NCI-H2107 treated with DMSO at 0.1 percent for 48 hours (cell line): ENCODE data around the gene ESAM.

Experiments
- DNase-seq: peaks from one replicate; lab custom pipeline; 2025; ENCODE audit not compliant: unreplicated experiment; lab: John Stamatoyannopoulos, UW

ESAM gene

DNA sequence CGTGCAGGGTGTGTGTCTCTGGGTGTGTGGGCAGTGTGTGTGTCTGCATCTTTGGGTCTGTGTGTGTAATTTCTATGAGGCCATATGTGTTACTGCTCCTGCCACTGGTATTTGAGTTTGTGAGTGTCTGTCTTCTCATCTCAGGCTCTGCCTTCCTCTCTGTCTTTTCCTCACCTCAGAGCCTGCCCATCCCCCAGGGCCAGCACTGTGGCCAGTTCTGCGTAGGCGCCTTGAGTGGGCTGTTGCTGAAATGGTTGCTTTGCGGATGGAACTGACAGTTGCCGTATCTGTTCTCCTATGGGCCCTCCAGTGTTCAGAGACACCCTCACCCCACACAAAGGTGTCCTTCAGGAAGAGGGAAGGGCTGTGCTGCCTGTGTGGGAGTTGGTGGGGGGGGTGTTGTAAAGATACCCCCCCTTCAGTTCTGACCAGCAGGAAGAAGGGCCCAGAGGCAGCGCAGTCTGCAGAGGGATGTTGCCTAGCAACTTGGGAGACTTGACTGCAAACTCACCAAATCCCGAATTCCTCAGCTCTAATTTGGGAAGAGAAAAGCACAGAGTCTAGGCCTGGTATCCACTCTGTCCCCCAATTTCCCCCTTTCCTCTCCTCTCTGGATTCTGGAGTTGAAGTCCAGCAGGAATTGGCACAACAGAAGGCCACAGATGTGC, 24.3 kb downstream of the ESAM start:
- no peak for DNase-seq

DNA sequence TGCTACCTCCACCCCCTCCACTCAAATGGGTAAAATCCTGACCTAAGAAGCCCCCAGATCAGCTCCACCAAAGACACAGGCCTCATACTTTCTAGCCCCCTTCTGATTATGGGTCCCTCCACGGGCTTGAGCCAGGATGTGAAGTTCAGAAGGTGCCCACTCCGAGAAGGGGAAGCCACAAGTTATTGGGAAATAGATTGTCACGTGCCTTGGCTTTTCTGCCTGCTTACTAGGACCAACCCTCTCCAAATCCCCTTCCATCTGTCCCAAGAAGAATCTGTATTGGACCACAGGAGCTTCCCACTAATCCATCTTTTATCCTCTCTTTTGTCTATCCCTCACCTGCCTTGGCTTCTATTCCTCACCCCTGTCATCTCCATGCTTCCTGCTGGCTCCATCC, 25.4 kb downstream of the ESAM start:
- DNase-seq = no peak

DNA sequence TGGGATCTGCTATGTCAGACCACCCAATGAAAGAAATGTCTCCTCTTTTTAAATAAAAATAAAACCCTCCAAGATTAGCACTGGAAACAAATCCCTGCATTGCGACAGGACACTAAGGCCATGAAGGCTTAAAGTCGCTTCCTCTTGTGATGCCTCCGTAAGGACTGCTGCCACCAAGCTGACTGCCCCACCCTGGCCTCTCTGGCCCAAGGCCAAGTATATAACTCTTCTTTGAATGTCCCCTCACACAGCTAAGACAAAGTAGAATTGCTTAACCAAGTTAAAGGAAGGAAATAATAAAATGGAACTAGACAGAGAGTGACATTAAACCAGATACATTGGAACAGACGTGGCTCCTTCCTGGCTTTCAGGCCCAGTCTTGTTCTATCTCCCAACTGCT, 29.9 kb downstream of the ESAM start:
- no peak for DNase-seq

DNA sequence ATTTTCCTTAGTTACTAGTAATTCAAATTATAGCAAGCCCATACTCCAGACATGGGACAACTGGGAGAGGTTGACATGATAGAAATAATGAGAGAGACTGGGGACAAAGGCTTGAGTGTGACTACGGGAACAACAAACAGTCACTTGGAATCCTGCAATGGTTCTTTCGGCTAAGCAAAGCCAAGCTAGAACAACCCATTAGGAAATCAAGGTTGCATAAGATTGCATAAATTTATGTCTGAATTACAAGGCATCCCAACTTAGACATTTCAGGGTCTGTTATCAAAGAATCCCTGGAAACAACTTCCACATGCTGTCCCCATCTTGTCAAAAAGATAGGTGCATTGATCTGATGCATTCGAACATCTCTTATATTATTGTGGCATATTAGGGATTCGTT, 32.5 kb downstream of the ESAM start:
- no peak for DNase-seq

DNA sequence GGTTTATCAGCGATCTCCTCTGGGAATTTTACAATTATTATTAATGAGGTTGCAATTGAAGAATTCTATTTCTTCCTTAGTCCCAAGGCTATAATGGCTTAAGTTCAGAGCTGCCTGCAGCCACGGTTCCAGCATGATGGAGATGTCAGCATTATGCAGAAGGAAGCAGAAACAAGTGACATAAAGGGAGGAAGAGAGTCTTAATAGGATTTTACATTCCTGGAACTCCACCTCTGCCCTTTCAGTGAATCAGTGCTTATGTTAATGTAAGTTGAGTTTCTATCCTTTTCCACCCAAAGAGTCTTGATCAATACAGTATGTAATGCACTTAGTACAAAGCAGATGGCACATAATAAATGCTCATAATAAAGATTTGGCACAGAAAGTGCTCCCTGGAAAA, 34.0 kb downstream of the ESAM start:
- DNase-seq = no peak

DNA sequence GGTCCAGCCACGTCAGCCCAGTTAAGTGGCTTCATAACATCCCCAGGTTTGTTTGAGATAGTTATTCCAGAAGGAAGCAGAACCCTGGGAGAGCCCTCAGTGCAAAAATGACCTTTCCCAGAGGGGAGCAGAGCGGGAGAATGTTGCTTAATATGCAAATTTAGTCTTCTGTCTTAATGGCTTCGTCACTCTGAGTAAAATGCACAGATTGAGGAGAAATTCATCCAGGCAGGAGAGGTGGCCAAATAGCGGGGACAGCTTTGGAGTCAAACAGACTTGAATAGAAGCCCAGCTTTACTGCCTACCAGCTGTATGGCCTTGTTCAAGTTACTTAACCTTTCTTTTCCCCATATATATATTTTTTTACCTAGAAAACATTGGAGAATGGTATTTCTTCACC, 34.6 kb downstream of the ESAM start:
- DNase-seq = no peak

DNA sequence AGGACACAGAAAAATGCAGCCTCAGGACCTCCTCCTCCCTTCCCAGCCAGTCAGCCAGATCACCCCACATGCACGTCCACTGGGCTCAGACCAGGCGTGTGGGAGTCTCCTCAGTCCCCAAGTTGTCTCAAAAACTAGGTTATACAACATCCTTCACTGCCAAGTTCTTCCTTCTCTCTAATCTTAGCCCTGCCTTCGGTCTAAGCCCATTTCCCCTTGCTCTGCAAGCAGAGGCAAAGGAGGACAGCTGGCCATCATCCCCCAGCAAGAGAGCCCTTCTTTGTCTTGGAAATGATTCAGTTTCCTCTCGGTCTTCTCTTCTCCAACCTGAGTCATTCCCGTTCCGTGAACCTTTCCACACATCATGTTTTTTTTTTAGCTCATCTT, 36.4 kb downstream of the ESAM start:
- DNase-seq = no peak

DNA sequence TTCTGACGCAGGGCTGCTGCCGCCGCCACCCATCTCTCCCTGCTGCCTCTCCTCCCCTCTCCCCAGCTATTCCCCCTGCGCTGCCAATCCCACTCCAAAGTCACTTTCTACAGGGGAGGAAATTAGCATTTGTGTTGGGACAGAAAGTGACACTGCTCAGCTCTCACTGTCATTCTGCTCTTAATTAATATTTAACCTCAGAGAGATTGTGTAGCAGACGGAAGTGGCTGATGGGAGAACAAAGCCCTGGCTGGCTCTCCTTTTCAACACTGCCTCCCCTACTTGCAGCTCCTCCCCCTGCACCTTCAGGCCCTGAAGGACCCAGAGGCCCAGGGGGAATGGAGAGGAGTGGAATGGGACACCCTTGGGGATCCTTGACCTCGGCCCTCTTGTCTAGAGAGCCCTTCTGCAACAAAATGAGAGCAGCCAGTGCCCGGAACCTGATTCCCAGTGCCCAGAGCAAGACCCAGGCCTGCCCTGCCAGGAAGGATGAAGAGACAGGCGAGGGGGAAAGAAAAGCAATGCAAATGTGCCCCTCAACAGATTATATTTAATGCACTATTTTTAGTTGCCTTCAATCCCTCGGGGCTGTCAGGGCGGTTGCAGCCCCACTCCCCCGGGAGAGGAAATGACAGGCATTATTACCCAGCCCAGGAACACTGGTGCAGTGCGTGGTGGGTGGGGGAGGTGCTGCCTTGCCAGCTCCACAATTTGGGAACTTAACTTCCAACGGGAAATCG, 36.9 kb downstream of the ESAM start:
- no peak for DNase-seq

DNA sequence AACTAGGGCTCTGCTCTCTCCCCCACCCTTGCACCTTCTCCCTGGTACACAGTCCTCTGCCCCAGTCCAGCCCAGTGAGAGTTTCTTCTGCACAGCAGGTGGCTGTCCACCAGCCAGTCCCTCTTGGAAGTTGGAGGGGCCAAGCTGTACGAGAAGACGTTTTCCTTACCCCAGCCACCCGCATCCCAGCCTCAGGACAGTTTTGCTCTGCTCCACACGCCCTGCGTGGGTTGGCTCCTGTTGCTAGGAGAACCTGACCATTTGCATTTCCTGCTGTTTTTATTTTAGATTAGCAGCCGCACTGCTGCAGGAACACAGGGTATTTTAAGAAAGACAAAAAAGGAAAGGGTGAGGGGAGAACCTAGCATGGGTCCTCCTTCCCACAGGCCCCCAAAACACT, 39.9 kb downstream of the ESAM start:
- no peak for DNase-seq

DNA sequence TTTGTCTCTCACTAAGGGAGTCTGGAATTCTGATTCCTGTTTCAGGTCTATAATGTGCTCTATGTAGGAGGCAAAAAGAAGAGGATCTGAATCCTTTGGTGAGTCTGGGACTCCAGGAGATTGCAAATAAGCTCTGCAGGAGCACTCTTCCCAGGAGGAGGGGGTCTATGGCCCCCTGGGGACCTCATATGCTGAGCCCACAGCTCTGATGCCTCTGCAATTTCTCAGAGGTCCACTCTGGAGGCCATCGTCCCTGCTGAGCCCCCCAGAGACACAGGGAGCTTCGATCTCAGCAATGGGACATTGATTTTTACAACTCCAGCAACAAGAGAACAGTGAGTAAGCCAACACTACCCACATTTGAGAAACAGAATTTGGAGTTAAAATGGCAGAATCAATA, 42.6 kb downstream of the ESAM start:
- no peak for DNase-seq

DNA sequence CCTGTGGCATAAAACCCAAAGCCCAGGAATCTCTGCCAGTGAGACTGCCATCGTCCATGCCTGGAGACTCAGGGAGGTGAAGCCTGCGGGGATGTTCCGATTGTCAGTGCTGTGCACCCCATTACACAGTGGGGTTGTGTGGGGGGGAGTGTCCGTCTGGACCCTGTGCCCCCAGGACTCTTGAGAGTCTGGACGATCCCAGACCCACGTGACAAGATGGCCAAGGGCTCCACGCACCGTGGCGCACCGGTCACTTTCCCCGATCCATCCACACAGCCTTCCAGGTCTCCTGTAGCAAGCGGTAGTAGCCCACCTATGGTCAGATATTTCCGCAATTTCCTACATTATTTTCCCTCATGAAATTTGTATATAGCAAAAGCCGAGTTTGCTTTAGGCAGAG, 43.3 kb downstream of the ESAM start:
- no peak for DNase-seq

DNA sequence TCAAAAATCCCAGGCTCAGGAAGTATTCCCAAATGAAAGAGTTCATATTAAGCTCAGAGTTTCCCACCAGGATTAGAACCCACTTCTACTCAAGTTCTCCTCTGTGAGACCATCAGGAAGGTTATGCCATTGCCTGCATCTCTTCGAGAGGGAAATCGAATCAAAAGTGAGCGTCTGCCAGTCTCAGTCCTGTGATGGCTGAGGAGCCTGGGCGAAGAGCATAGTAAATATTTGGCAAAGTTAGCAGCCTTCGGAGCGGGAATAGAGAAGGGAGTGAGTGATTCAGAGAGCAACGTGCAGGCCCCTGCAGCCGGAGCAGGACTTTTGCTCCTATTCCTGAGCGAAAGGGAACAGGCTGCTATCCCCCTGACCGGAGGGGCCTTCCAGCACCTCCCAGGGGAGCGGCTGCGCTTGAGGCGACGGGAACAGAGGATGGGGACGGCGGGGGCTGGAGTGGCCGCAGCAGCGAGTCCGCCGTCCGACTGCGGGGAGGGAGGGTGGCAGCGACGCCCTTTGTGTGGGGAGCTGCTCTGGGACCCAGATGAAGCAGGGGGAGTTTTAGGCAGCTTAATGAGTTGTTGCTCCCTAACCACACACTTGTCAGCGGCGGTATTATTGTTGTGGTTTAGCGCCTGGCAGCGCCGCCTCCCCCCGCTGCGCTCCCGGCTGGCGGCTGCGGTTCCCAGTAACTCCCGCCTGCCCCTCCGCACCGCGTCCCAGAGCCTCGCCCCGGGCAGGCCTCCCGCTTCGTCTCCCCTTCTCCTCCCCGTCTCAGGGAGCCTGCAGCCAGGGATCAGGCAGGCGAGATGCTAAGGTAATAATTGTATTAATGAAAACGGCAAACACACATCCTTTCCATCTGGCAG, 44.1 kb downstream of the ESAM start:
- no peak for DNase-seq

DNA sequence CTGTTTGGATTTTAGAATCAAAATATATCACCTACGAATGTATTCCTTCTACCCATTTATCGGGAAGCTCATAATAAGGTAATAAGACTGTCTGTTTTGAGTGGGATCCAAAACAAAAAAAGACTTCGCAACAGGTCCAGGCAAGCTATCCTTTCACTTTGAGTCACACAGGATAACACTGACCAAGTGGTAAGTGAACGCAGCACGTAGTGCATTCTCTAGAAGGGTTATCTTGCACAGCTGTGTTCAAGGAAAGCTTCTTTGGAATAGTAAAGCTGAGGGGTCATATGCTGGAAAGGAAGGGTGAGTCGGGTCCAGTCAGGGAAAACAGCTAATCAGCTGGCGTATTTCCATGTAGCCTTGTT, 44.7 kb downstream of the ESAM start:
- DNase-seq = no peak

DNA sequence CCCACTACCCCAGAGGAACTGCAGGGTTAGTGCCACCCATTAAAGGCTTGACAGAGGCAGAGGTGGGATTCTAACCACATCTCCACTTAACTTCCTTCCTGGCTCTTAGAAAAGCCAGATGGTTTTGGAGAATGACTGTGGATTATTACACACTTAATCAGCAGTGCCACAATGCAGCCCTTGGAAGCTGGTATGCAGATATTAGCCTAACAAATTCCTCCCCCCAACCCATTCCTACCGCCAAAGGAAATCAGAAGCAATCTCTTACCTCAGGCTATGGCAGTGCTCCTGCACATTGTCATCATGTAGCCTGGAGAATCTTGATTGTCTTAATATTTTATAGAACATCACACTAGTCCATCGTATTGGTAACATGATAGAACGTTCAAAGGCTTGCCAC, 45.5 kb downstream of the ESAM start:
- DNase-seq = no peak

DNA sequence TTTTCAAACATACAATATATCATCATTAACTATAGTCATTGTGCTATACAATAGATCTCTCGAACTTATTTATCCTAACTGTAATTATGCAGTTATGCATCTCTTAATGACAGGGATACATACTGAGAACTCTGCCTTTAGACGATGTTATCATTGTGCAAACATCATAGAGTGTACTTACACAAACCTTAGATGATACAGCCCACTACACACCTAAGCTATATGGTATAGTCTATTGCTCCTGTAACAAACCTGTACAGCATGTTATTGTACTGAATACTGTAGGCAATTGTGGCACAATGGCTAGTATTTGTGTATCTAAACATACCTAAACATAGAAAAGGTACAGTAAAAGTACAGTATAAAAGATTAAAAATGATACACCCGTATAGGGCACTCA, 49.7 kb downstream of the ESAM start:
- no peak for DNase-seq

DNA sequence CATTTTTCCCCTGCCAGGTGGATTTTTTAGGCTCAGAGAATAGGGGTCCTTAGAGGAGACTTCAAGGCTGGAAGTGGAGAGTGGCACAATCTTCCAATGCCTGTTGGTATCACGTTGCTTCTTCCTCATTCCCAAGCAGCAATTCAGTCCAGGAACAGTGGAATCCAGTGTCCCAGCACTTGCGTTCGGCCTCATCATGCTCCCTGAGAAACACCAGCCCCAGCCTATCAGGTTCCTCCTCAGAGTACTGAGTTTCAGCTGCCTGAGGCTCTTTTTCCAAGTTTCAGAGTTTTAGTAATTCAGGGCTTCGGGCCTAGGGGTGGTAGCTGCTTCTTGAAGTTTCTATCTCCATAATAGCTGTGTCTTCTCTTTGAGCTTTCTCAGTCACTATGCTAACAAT, 54.3 kb downstream of the ESAM start:
- DNase-seq = no peak
